Common myeloid progenitor, CD34-positive (primary cell): ENCODE measurements around the gene FGF22.

Experiments used
- CTCF ChIA-PET: fragments of 350-600 bp; sonication (Branson Sonifier 250); formaldehyde crosslinking; loops from one replicate; lab custom pipeline; 2021; ENCODE audit warnings: antibody characterized with exemption; lab: Charles Lee
- POLR2A ChIA-PET: fragments of 350-600 bp; sonication (Branson Sonifier 250); formaldehyde crosslinking; loops from one replicate; lab custom pipeline; 2021; ENCODE audit warnings: antibody characterized with exemption; lab: Charles Lee
- DNase-seq, 3 donors: peaks; one replicate each; pipeline versions ENCODE4 v3.0.0 to v3.0.0-alpha.2; 2013
- H3K27ac ChIP-seq, 2 experiments: 1 replicate in 1 of 2; 2 replicates in 1 of 2; pipeline ENCODE4 v1.7.0; 2013; ENCODE audit warnings: inconsistent platforms in 2 of 2, low read length in 2 of 2, mild to moderate bottlenecking in 2 of 2, low read depth in 1 of 2, moderate library complexity in 1 of 2; ENCODE audit not compliant: severe bottlenecking in 2 of 2, insufficient read depth in 1 of 2, poor library complexity in 1 of 2
- H3K27me3 ChIP-seq, 5 experiments: replicated peaks in 2 of 5; 1 replicate in 3 of 5; 2 replicates in 2 of 5; pipeline versions ENCODE4 v1.6.1 to v1.7.0; 2013; ENCODE audit warnings: low read length in 4 of 5, mild to moderate bottlenecking in 2 of 5, moderate library complexity in 2 of 5, inconsistent platforms in 1 of 5; ENCODE audit not compliant: insufficient read depth in 5 of 5, control insufficient read depth in 4 of 5
- H3K36me3 ChIP-seq, 4 experiments: 1 replicate in 2 of 4; 2 replicates in 2 of 4; pipeline versions ENCODE4 v1.6.1 to v1.7.0; 2013; ENCODE audit warnings: low read length in 3 of 4, control low read depth in 1 of 4, mild to moderate bottlenecking in 1 of 4; ENCODE audit not compliant: control insufficient read depth in 4 of 4, insufficient read depth in 4 of 4
- H3K4me1 ChIP-seq, 4 experiments: 1 replicate in 3 of 4; 2 replicates in 1 of 4; pipeline versions ENCODE4 v1.6.1 to v1.7.1; 2013; ENCODE audit warnings: low read length in 3 of 4, mild to moderate bottlenecking in 3 of 4, control low read depth in 1 of 4, inconsistent platforms in 1 of 4, moderate library complexity in 1 of 4; ENCODE audit not compliant: control insufficient read depth in 4 of 4, insufficient read depth in 4 of 4; ENCODE audit errors: control extremely low read depth in 1 of 4
- H3K4me3 ChIP-seq, 7 experiments: 1 replicate in 4 of 7; 2 replicates in 3 of 7; pipeline versions ENCODE4 v1.5.1 to v1.7.0; 2013; ENCODE audit warnings: mild to moderate bottlenecking in 7 of 7, low read length in 6 of 7, moderate library complexity in 6 of 7, inconsistent platforms in 2 of 7, low read depth in 2 of 7, control low read depth in 1 of 7; ENCODE audit not compliant: insufficient read depth in 4 of 7, control insufficient read depth in 1 of 7; ENCODE audit errors: extremely low read depth in 1 of 7
- H3K9me3 ChIP-seq, 5 experiments: 1 replicate in 4 of 5; 2 replicates in 1 of 5; pipeline versions ENCODE4 v1.6.1 to v1.7.1; 2013; ENCODE audit warnings: low read length in 4 of 5, mild to moderate bottlenecking in 2 of 5, inconsistent platforms in 1 of 5, low read depth in 1 of 5, moderate library complexity in 1 of 5; ENCODE audit not compliant: control insufficient read depth in 4 of 5, insufficient read depth in 2 of 5; ENCODE audit errors: control extremely low read depth in 1 of 5
- WGBS: methylation state at CpG from one replicate; pipeline ENCODE4 v1.1.5; 2013; ENCODE audit not compliant: insufficient coverage; 5-methylcytosine and 5-hydroxymethylcytosine counted together

Gene FGF22

DNA sequence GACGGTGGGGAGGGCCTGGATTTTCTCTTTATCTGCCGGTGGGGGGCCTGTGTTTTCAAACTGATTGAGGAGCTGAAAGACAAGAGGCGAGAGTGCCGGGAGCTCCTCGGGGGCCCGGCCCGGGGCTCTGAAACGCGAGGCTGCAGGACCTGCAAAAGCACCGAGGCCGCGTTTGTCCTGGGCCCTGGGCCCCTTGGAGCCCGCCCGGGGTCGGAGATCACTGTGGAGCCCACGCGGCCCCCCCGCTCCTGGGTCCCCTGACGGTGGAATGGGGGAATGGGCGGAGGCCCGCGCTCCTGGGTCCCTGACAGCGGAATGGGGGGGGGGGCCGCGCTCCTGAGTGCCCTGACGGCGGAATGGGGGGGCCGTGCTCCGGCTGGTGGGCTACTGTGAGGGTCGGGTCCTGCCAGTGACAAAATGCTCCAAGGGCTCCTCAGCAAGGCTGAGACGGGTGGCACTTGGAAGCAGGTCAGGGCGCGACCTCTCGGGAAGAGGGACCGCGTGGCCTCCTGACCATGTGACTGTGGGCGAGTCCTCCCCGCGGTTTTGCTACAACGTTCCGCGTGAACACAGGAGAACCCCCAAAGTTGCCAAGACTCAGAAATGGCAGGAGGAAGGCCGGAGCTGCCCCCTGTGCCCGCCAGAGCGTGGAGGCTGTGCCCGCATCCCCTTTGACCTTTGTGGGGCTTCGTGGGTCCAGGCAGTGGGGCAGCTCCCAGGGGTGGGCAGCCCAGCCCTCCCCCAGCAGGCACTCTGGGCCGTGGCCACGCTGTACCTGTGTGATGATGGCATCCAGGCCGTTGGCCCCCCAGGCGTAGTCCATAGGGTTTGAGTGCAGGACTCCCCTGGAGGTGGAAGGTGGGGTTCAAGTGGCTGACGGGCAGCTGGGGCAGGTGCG is 9.5 kb downstream of the FGF22 start:
- no peak for DNase-seq
- 96% methylated on average over 33 of the region's 53 CpGs for WGBS
- H3K4me1 ChIP-seq: no peaks in the 10 kb centered on the region
- H3K9me3 ChIP-seq: no peaks in the 10 kb centered on the region
- H3K36me3 ChIP-seq: peaks cover 5 to 89% (median 51%) of the 10 kb centered on the region in 4 experiments
- POLR2A ChIA-PET: no interaction called here
- no peak overlapping the region for H3K27ac ChIP-seq
- H3K27me3 ChIP-seq: no peaks in the 10 kb centered on the region
- H3K4me3 ChIP-seq: no peak overlapping the region
- CTCF ChIA-PET: no interaction called here

- H3K4me3 ChIP-seq: no peak overlapping the region
- H3K27me3 ChIP-seq: no peaks in the 10 kb centered on the region
- CTCF ChIA-PET: interaction anchor here (0.7 to 1.1 kb wide), 2 partner anchors 21 to 87 kb away, joined by 3 read pairs; no protein-coding TSS in a partner anchor
- DNase-seq: no peak
- H3K4me1 ChIP-seq: no peaks in the 10 kb centered on the region
- H3K9me3 ChIP-seq: no peaks in the 10 kb centered on the region
- 96% methylated on average over 8 of the region's 11 CpGs for WGBS
- no peak overlapping the region for H3K27ac ChIP-seq
- POLR2A ChIA-PET: no interaction called here
- peaks cover 5 to 83% (median 50%) of the 10 kb centered on the region in 4 experiments for H3K36me3 ChIP-seq
These were observed 10.4 kb downstream of the FGF22 start for GRCh38 chr19:650121-650520.

DNA sequence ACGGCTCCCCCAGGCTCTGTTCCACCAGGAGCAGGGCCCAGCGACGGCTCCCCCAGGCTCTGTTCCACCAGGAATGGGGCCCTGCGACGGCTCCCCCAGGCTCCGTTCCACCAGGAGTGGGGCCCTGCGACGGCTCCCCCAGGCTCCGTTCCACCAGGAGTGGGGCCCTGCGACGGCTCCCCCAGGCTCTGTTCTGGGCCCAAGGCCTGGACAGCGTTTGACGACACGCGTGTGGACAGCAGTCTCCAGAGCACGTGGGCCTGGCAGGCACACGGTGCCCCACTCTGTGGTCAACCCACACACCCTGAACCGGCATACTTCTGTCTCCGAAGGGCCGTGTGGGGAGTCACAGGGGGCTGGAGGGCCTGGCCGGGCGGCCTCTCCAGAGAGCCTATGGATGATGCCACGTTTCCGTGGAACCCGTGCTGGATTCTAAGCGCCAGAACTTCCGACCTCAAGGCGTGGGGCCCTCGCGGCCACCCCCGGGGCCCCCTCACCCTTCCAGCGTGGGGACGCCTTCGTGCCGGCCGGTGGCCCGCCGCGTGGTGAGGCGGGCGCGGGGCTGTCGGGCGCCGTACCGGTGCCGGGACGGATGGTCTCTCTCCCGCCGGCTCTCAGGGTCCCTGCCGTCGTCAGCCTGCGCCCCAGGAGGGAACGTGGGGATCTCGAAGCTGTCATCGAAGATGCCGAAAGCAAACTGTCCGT is 11.6 kb downstream of the FGF22 start:
- ChIA-PET CTCF (no interaction called here), POLR2A (interaction anchor here (0.6 kb wide), 1 partner anchor 11 kb away, joined by 3 read pairs; no protein-coding TSS in a partner anchor)
- no peaks in the 10 kb centered on the region for H3K9me3 ChIP-seq
- H3K4me1 ChIP-seq: no peaks in the 10 kb centered on the region
- peaks cover 5 to 82% (median 50%) of the 10 kb centered on the region in 4 experiments for H3K36me3 ChIP-seq
- no peak for DNase-seq
- no peak overlapping the region for H3K27ac ChIP-seq
- no peak overlapping the region for H3K4me3 ChIP-seq
- 97% methylated on average over 55 of the region's 58 CpGs for WGBS
- H3K27me3 ChIP-seq: no peaks in the 10 kb centered on the region

- CTCF ChIA-PET: no interaction called here
- 91% methylated on average over 24 of the region's 24 CpGs for WGBS
- DNase-seq: no peak
- Histone ChIP-seq H3K4me3 (no peak overlapping the region), H3K36me3 (peaks cover 4 to 80% (median 49%) of the 10 kb centered on the region in 4 experiments), H3K4me1 (peaks cover 0 to 2% (median 0%) of the 10 kb centered on the region in 4 experiments), H3K27ac (no peak overlapping the region), H3K9me3 (no peaks in the 10 kb centered on the region), H3K27me3 (no peaks in the 10 kb centered on the region)
- POLR2A ChIA-PET: interaction anchor here (0.6 kb wide), 1 partner anchor 10 kb away, joined by 3 read pairs; no protein-coding TSS in a partner anchor
These were observed 12.3 kb downstream of the FGF22 start for GRCh38 chr19:651991-652390.

- Histone ChIP-seq H3K27ac (no peak overlapping the region), H3K27me3 (no peaks in the 10 kb centered on the region), H3K9me3 (no peaks in the 10 kb centered on the region), H3K4me1 (peaks cover 0 to 2% (median 0%) of the 10 kb centered on the region in 4 experiments), H3K4me3 (no peak overlapping the region), H3K36me3 (peaks cover 2 to 80% (median 49%) of the 10 kb centered on the region in 4 experiments)
- no peak for DNase-seq
- 96% methylated on average over 52 of the region's 54 CpGs for WGBS
- ChIA-PET CTCF (no interaction called here), POLR2A (no interaction called here)
These were observed 13.0 kb downstream of the FGF22 start for GRCh38 chr19:652467-653389.

DNA sequence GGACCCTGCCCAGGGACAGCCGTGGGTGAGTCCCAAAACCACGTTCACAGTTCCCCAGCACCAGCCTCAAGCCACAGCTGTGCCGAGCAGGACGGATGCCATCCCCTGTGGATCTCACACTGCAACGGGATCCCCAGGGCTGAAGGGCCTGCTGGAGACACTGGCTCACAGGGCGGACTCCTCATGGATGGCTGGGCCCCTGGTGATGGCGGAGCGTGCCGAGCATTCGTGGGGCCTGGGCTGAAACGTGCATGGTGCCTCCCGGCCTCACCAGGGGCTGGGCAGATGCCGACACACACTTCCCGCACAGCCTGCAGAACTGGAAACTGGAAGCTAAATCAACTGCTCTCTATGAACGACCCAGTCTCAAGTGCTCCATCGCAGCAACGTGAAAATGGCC is 13.7 kb downstream of the FGF22 start:
- 97% methylated on average over 16 of the region's 17 CpGs for WGBS
- no peak for DNase-seq
- Histone ChIP-seq H3K9me3 (no peaks in the 10 kb centered on the region), H3K4me3 (no peak overlapping the region), H3K4me1 (peaks cover 0 to 2% (median under 1%) of the 10 kb centered on the region in 4 experiments), H3K27ac (no peak overlapping the region), H3K27me3 (no peaks in the 10 kb centered on the region), H3K36me3 (peaks cover 2 to 81% (median 48%) of the 10 kb centered on the region in 4 experiments)
- ChIA-PET POLR2A (no interaction called here), CTCF (no interaction called here)
